ENCODE data around the gene LHFPL5.

- TF ChIP-seq CTCF (IDR thresholded peaks at IDR 0.05) (no peak), POLR2A (IDR thresholded peaks at IDR 0.05) (no peak)
These were observed 51.1 kb downstream of the LHFPL5 start for GRCh38 chr6:35856250-35856649.

Data from esophagus squamous epithelium (tissue), 4 donors.